Activated naive CD8-positive, alpha-beta T cell treated with anti-CD3 and anti-CD28 coated beads, Interleukin-2, amount 50 U/mL, for 24 hours (primary cell): ENCODE measurements around the gene FATE1.
A peak's percentile ranks its signal among the peaks of the same experiment; 100 is the strongest.

Source experiments
- ATAC-seq: fragments of 150-1000 bp; cut with Tn5 transposase; one replicate; pipeline ENCODE4 v1.10.0; 2021
- DNase-seq: peaks from one replicate; pipeline ENCODE4 v3.0.0; 2021
- H3K27ac Mint-ChIP-seq: one replicate; pipeline ENCODE4 v1.8.0; 2021; ENCODE audit warnings: mild to moderate bottlenecking, mixed read lengths
- H3K27me3 Mint-ChIP-seq: one replicate; pipeline ENCODE4 v1.8.0; 2021; ENCODE audit warnings: mixed read lengths
- H3K36me3 Mint-ChIP-seq: one replicate; pipeline ENCODE4 v1.8.0; 2021; ENCODE audit warnings: low read depth, mixed read lengths
- H3K4me1 Mint-ChIP-seq: one replicate; pipeline ENCODE4 v1.8.0; 2021; ENCODE audit warnings: mixed read lengths
- H3K4me3 Mint-ChIP-seq: one replicate; pipeline ENCODE4 v1.8.0; 2021; ENCODE audit warnings: mild to moderate bottlenecking, moderate library complexity, mixed read lengths
- H3K9me3 Mint-ChIP-seq: one replicate; pipeline ENCODE4 v1.8.0; 2021; ENCODE audit warnings: mixed read lengths

FATE1 gene

GRCh38 chrX:151699746-151700145, 16.1 kb upstream of the FATE1 start:
- no peaks in the 10 kb centered on the region for H3K9me3 Mint-ChIP-seq
- peaks cover 11% of the 10 kb centered on the region for H3K27me3 Mint-ChIP-seq
- no peak overlapping the region for H3K27ac Mint-ChIP-seq
- DNase-seq (no peak), ATAC-seq (no peak)
- no peaks in the 10 kb centered on the region for H3K36me3 Mint-ChIP-seq
- H3K4me1 Mint-ChIP-seq, result no peaks in the 10 kb centered on the region
- H3K4me3 Mint-ChIP-seq, result no peak overlapping the region

GRCh38 chrX:151700581-151700980, 15.3 kb upstream of the FATE1 start:
- H3K4me1 Mint-ChIP-seq, result no peaks in the 10 kb centered on the region
- H3K36me3 Mint-ChIP-seq, result no peaks in the 10 kb centered on the region
- no peaks in the 10 kb centered on the region for H3K9me3 Mint-ChIP-seq
- H3K4me3 Mint-ChIP-seq, result no peak overlapping the region
- ATAC-seq (no peak), DNase-seq (no peak)
- no peak overlapping the region for H3K27ac Mint-ChIP-seq
- H3K27me3 Mint-ChIP-seq, result peaks cover 9% of the 10 kb centered on the region

GRCh38 chrX:151701071-151701470, 14.8 kb upstream of the FATE1 start:
- no peak for DNase-seq
- Mint-ChIP-seq H3K4me3 (no peak overlapping the region), H3K27me3 (peaks cover 6% of the 10 kb centered on the region), H3K27ac (no peak overlapping the region), H3K36me3 (no peaks in the 10 kb centered on the region), H3K9me3 (no peaks in the 10 kb centered on the region), H3K4me1 (no peaks in the 10 kb centered on the region)
- no peak for ATAC-seq

- Mint-ChIP-seq H3K4me3 (no peak overlapping the region), H3K27ac (no peak overlapping the region), H3K27me3 (peaks cover 5% of the 10 kb centered on the region), H3K9me3 (no peaks in the 10 kb centered on the region), H3K4me1 (no peaks in the 10 kb centered on the region), H3K36me3 (no peaks in the 10 kb centered on the region)
- no peak for DNase-seq
- no peak for ATAC-seq
Measured at GRCh38 chrX:151701531-151701930, 14.3 kb upstream of the FATE1 start.

- Mint-ChIP-seq H3K4me3 (no peak overlapping the region), H3K9me3 (no peaks in the 10 kb centered on the region), H3K27me3 (peaks cover 2% of the 10 kb centered on the region), H3K4me1 (no peaks in the 10 kb centered on the region), H3K27ac (no peak overlapping the region), H3K36me3 (no peaks in the 10 kb centered on the region)
- ATAC-seq (no peak), DNase-seq (no peak)
Measured at GRCh38 chrX:151702026-151702714, 13.7 kb upstream of the FATE1 start.

- H3K36me3 Mint-ChIP-seq, result no peaks in the 10 kb centered on the region
- ATAC-seq, result no peak
- H3K4me3 Mint-ChIP-seq, result no peak overlapping the region
- peaks cover 2% of the 10 kb centered on the region for H3K27me3 Mint-ChIP-seq
- H3K4me1 Mint-ChIP-seq, result no peaks in the 10 kb centered on the region
- H3K9me3 Mint-ChIP-seq, result no peaks in the 10 kb centered on the region
- no peak overlapping the region for H3K27ac Mint-ChIP-seq
- DNase-seq, result no peak
Measured at GRCh38 chrX:151702741-151703340, 13.0 kb upstream of the FATE1 start.

- no peak for ATAC-seq
- no peak overlapping the region for H3K27ac Mint-ChIP-seq
- H3K36me3 Mint-ChIP-seq, result no peaks in the 10 kb centered on the region
- H3K4me3 Mint-ChIP-seq, result no peak overlapping the region
- DNase-seq, result no peak
- H3K4me1 Mint-ChIP-seq, result no peaks in the 10 kb centered on the region
- H3K27me3 Mint-ChIP-seq, result peaks cover 2% of the 10 kb centered on the region
- no peaks in the 10 kb centered on the region for H3K9me3 Mint-ChIP-seq
Measured at GRCh38 chrX:151703487-151703886, 12.3 kb upstream of the FATE1 start.

GRCh38 chrX:151704041-151704663, 11.7 kb upstream of the FATE1 start:
- Mint-ChIP-seq H3K36me3 (no peaks in the 10 kb centered on the region), H3K9me3 (no peaks in the 10 kb centered on the region), H3K4me3 (no peak overlapping the region), H3K27me3 (peaks cover 2% of the 10 kb centered on the region), H3K27ac (no peak overlapping the region), H3K4me1 (no peaks in the 10 kb centered on the region)
- ATAC-seq (no peak), DNase-seq (no peak)

GRCh38 chrX:151708821-151709220, 7.0 kb upstream of the FATE1 start:
- H3K9me3 Mint-ChIP-seq, result no peaks in the 10 kb centered on the region
- no peak overlapping the region for H3K4me3 Mint-ChIP-seq
- H3K36me3 Mint-ChIP-seq, result no peaks in the 10 kb centered on the region
- H3K27ac Mint-ChIP-seq, result no peak overlapping the region
- no peak for ATAC-seq
- H3K27me3 Mint-ChIP-seq, result peaks cover 2% of the 10 kb centered on the region
- H3K4me1 Mint-ChIP-seq, result no peaks in the 10 kb centered on the region
- DNase-seq, result no peak

- DNase-seq, result no peak
- ATAC-seq, result no peak
- no peaks in the 10 kb centered on the region for H3K4me1 Mint-ChIP-seq
- H3K27ac Mint-ChIP-seq, result no peak overlapping the region
- no peaks in the 10 kb centered on the region for H3K36me3 Mint-ChIP-seq
- H3K27me3 Mint-ChIP-seq, result peaks cover 2% of the 10 kb centered on the region
- H3K9me3 Mint-ChIP-seq, result no peaks in the 10 kb centered on the region
- H3K4me3 Mint-ChIP-seq, result no peak overlapping the region
Measured at GRCh38 chrX:151710457-151710856, 5.4 kb upstream of the FATE1 start.

GRCh38 chrX:151711154-151711553, 4.7 kb upstream of the FATE1 start:
- Mint-ChIP-seq H3K4me3 (no peak overlapping the region), H3K4me1 (no peaks in the 10 kb centered on the region), H3K27ac (no peak overlapping the region), H3K9me3 (no peaks in the 10 kb centered on the region), H3K27me3 (peaks cover 2% of the 10 kb centered on the region), H3K36me3 (no peaks in the 10 kb centered on the region)
- DNase-seq, result no peak
- no peak for ATAC-seq

GRCh38 chrX:151711787-151712186, 4.0 kb upstream of the FATE1 start:
- no peaks in the 10 kb centered on the region for H3K36me3 Mint-ChIP-seq
- peaks cover 2% of the 10 kb centered on the region for H3K27me3 Mint-ChIP-seq
- no peak for DNase-seq
- no peak for ATAC-seq
- no peaks in the 10 kb centered on the region for H3K9me3 Mint-ChIP-seq
- H3K4me3 Mint-ChIP-seq, result no peak overlapping the region
- H3K27ac Mint-ChIP-seq, result no peak overlapping the region
- no peaks in the 10 kb centered on the region for H3K4me1 Mint-ChIP-seq

- no peaks in the 10 kb centered on the region for H3K9me3 Mint-ChIP-seq
- H3K36me3 Mint-ChIP-seq, result no peaks in the 10 kb centered on the region
- H3K27me3 Mint-ChIP-seq, result peaks cover 2% of the 10 kb centered on the region
- no peak overlapping the region for H3K4me3 Mint-ChIP-seq
- ATAC-seq (no peak), DNase-seq (no peak)
- no peaks in the 10 kb centered on the region for H3K4me1 Mint-ChIP-seq
- no peak overlapping the region for H3K27ac Mint-ChIP-seq
Measured at GRCh38 chrX:151712253-151712652, 3.6 kb upstream of the FATE1 start.

GRCh38 chrX:151713849-151714248, 2.0 kb upstream of the FATE1 start:
- H3K36me3 Mint-ChIP-seq, result no peaks in the 10 kb centered on the region
- H3K27me3 Mint-ChIP-seq, result no peaks in the 10 kb centered on the region
- no peak overlapping the region for H3K27ac Mint-ChIP-seq
- H3K4me1 Mint-ChIP-seq, result no peaks in the 10 kb centered on the region
- peak; percentile 7 for DNase-seq
- no peak for ATAC-seq
- no peak overlapping the region for H3K4me3 Mint-ChIP-seq
- no peaks in the 10 kb centered on the region for H3K9me3 Mint-ChIP-seq

- no peaks in the 10 kb centered on the region for H3K4me1 Mint-ChIP-seq
- H3K27me3 Mint-ChIP-seq, result no peaks in the 10 kb centered on the region
- no peaks in the 10 kb centered on the region for H3K9me3 Mint-ChIP-seq
- no peaks in the 10 kb centered on the region for H3K36me3 Mint-ChIP-seq
- H3K4me3 Mint-ChIP-seq, result no peak overlapping the region
- ATAC-seq (no peak), DNase-seq (no peak)
- H3K27ac Mint-ChIP-seq, result no peak overlapping the region
Measured at GRCh38 chrX:151714362-151714761, 1.5 kb upstream of the FATE1 start.
